GM23338 (cell line): Measurements from ENCODE around the gene PIK3C2G. TPM values are rescaled to one million over a fixed set of nuclear protein-coding genes. Genes with fewer than 3 reads are reported as not detected.
A peak's percentile ranks its signal among the peaks of the same experiment; 100 is the strongest.

ENCODE experiments used
- ATAC-seq: fragments of 200-7000 bp; cut with Tn5 transposase; 3 replicates; pipeline ENCODE4 v1.9.1; 2020
- DNase-seq: peaks from one replicate; pipeline ENCODE4 v3.0.0-alpha.2; 2015; ENCODE audit warnings: low spot score
- H2AFZ ChIP-seq: fragments of 200-600 bp; sonication (generic); 2 replicates; pipeline ENCODE4 v1.8.0; 2016; ENCODE audit warnings: antibody characterized with exemption, mild to moderate bottlenecking, moderate library complexity
- H3F3A ChIP-seq: fragments of 200-600 bp; sonication (generic); replicated peaks from 2 replicates; pipeline ENCODE4 v1.8.0; 2017; ENCODE audit warnings: antibody characterized with exemption, mixed run types, low read depth
- H3K27ac ChIP-seq: fragments of 200-600 bp; sonication (generic); 2 replicates; pipeline ENCODE4 v1.6.1; 2016; ENCODE audit warnings: low read depth
- H3K27me3 ChIP-seq: fragments of 200-600 bp; sonication (generic); 2 replicates; pipeline ENCODE4 v1.8.0; 2016; ENCODE audit warnings: mild to moderate bottlenecking, mixed run types, moderate library complexity; ENCODE audit not compliant: insufficient read depth
- H3K36me3 ChIP-seq: fragments of 200-600 bp; sonication (generic); 2 replicates; pipeline ENCODE4 v1.8.0; 2016; ENCODE audit warnings: mild to moderate bottlenecking; ENCODE audit not compliant: insufficient read depth
- H3K4me1 ChIP-seq: fragments of 200-600 bp; sonication (generic); 2 replicates; pipeline ENCODE4 v1.8.0; 2016; ENCODE audit warnings: mild to moderate bottlenecking, moderate library complexity; ENCODE audit not compliant: insufficient read depth
- H3K4me2 ChIP-seq: fragments of 200-600 bp; sonication (generic); 2 replicates; pipeline ENCODE4 v1.7.1; 2017; ENCODE audit warnings: mixed run types
- H3K4me3 ChIP-seq: fragments of 200-600 bp; sonication (generic); 2 replicates; pipeline ENCODE4 v1.6.1; 2016; ENCODE audit warnings: mixed run types
- H3K79me2 ChIP-seq: fragments of 200-600 bp; sonication (generic); replicated peaks from 2 replicates; pipeline ENCODE4 v1.8.0; 2017; ENCODE audit warnings: mild to moderate bottlenecking; ENCODE audit not compliant: insufficient read depth
- H3K9me2 ChIP-seq: fragments of 200-600 bp; sonication (generic); 2 replicates; pipeline ENCODE4 v1.8.0; 2017; ENCODE audit not compliant: insufficient read depth
- H4K20me1 ChIP-seq: fragments of 200-600 bp; sonication (generic); replicated peaks from 2 replicates; pipeline ENCODE4 v1.8.0; 2017; ENCODE audit warnings: mild to moderate bottlenecking; ENCODE audit not compliant: insufficient read depth
- H3K27ac Mint-ChIP-seq: 2 replicates; pipeline ENCODE4 v1.8.0; 2020; ENCODE audit warnings: inconsistent platforms, mild to moderate bottlenecking, moderate library complexity, mixed read lengths
- H3K27me3 Mint-ChIP-seq: 3 replicates; pipeline ENCODE4 v1.8.0; 2022; ENCODE audit warnings: low read depth, mild to moderate bottlenecking, moderate library complexity, mixed read lengths, inconsistent platforms; ENCODE audit not compliant: insufficient read depth, poor library complexity
- H3K36me3 Mint-ChIP-seq: 3 replicates; pipeline ENCODE4 v1.8.0; 2021; ENCODE audit warnings: low read depth, mild to moderate bottlenecking, inconsistent platforms, moderate library complexity, mixed read lengths
- H3K4me1 Mint-ChIP-seq: 3 replicates; pipeline ENCODE4 v1.8.0; 2020; ENCODE audit warnings: mild to moderate bottlenecking, inconsistent platforms, mixed read lengths
- H3K4me3 Mint-ChIP-seq: 3 replicates; pipeline ENCODE4 v1.8.0; 2021; ENCODE audit warnings: moderate library complexity, mild to moderate bottlenecking, inconsistent platforms, mixed read lengths
- H3K9me3 Mint-ChIP-seq: 3 replicates; pipeline ENCODE4 v1.8.0; 2020; ENCODE audit warnings: moderate library complexity, mild to moderate bottlenecking, inconsistent platforms, mixed read lengths
- CREB1 ChIP-seq: fragments of 250-450 bp; sonication (Bioruptor Pico); IDR thresholded peaks from 2 replicates; pipeline ENCODE4 v1.5.0; 2020; ENCODE audit warnings: low read depth, mild to moderate bottlenecking, moderate library complexity
- CTCF ChIP-seq, 2 experiments: fragments of 200-600 bp in 1 of 2; sonication (generic) in 1 of 2; conservative IDR thresholded peaks; 2 replicates each; pipeline versions ENCODE4 v1.5.1 to v1.6.1; 2016 to 2017; ENCODE audit warnings: antibody characterized with exemption in 2 of 2, low read depth in 2 of 2, mild to moderate bottlenecking in 2 of 2, moderate library complexity in 1 of 2
- EZH2phosphoT487 ChIP-seq: fragments of 200-600 bp; sonication (generic); IDR thresholded peaks from one replicate; pipeline ENCODE4 v1.8.1; 2018; ENCODE audit warnings: antibody characterized with exemption; ENCODE audit not compliant: unreplicated experiment
- JUNB ChIP-seq: IDR thresholded peaks from one replicate; pipeline ENCODE4 v1.6.1; 2016; ENCODE audit warnings: antibody characterized with exemption; ENCODE audit not compliant: unreplicated experiment
- NANOG ChIP-seq: IDR thresholded peaks from 2 replicates; pipeline ENCODE4 v1.6.1; 2016; ENCODE audit warnings: antibody characterized with exemption, borderline replicate concordance
- POLR2AphosphoS5 ChIP-seq: IDR thresholded peaks from 2 replicates; pipeline ENCODE4 v1.6.1; 2016; ENCODE audit warnings: antibody characterized with exemption, low read depth
- STAT1 ChIP-seq: IDR thresholded peaks from one replicate; pipeline ENCODE4 v1.6.1; 2016; ENCODE audit warnings: antibody characterized with exemption; ENCODE audit not compliant: unreplicated experiment
- ZNF114 ChIP-seq: fragments of 250-450 bp; sonication (Bioruptor Pico); IDR thresholded peaks from 2 replicates; pipeline ENCODE4 v1.5.0; 2020; ENCODE audit warnings: mild to moderate bottlenecking, moderate library complexity
- ZNF331 ChIP-seq: fragments of 250-450 bp; sonication (Bioruptor Pico); IDR thresholded peaks from 2 replicates; pipeline ENCODE4 v1.5.0; 2020; ENCODE audit warnings: low read depth, mild to moderate bottlenecking, moderate library complexity
- ZNF462 ChIP-seq: fragments of 250-450 bp; sonication (Bioruptor Pico); IDR thresholded peaks from 2 replicates; pipeline ENCODE4 v1.5.0; 2020; ENCODE audit warnings: mild to moderate bottlenecking, moderate library complexity
- polyA plus RNA-seq: library from polyadenylated mRNA; unstranded; fragments of >200 nt; fragmentation: Nextera tagmentation; extraction: Ambion mirVana; gene quantifications from 2 replicates; pipeline ENCODE4 v1.2.1, GENCODE V29; 2016
- total RNA-seq: library from RNA; depleted of rRNA; stranded (reverse); fragments of >200 nt; shearing (Covaris generic); gene quantifications from 2 replicates; pipeline ENCODE4 v1.2.3, GENCODE V29; 2014

Gene PIK3C2G
- total and polyA plus RNA-seq, 2 experiments from 2014 or later, result not detected

- Histone ChIP-seq H4K20me1 (no peaks in the 10 kb centered on the region), H3K36me3 (no peaks in the 10 kb centered on the region), H3K9me2 (0 out of 2 replicates have a peak, but pooled peaks cover 6% of the 10 kb centered on the region), H3K4me2 (no peak overlapping the region), H3K27me3 (no peaks in the 10 kb centered on the region), H3K4me3 (no peak overlapping the region), H3F3A (no peaks in the 10 kb centered on the region), H2AFZ (no peak overlapping the region), H3K27ac (no peak overlapping the region), H3K4me1 (no peaks in the 10 kb centered on the region), H3K79me2 (no peaks in the 10 kb centered on the region)
- no peaks in the 10 kb centered on the region for H3K27me3 Mint-ChIP-seq
- H3K9me3 Mint-ChIP-seq, result no peaks in the 10 kb centered on the region
- no peak overlapping the region for H3K4me3 Mint-ChIP-seq
- H3K27ac Mint-ChIP-seq, result no peak overlapping the region
- H3K36me3 Mint-ChIP-seq, result no peaks in the 10 kb centered on the region
- ATAC-seq, result peak; percentile 72
- TF ChIP-seq NANOG (no peak), POLR2AphosphoS5 (no peak), CREB1 (CRISPR knock-in tag) (no peak), EZH2phosphoT487 (no peak), CTCF (conservative IDR thresholded peaks at IDR 0.05; ENCODE audit: low read depth in 2 of 2) (peak; percentile 50 to 53), ZNF331 (CRISPR knock-in tag) (no peak)
- DNase-seq, result peak; percentile 61
- H3K4me1 Mint-ChIP-seq, result peaks cover 14% of the 10 kb centered on the region; the same call in 2 of the 3 replicates
These were observed 288.3 kb downstream of the PIK3C2G start for GRCh38 chr12:18549598-18549997.

GRCh38 chr12:18551106-18551505 is 289.8 kb downstream of the PIK3C2G start:
- no peaks in the 10 kb centered on the region for H3K9me3 Mint-ChIP-seq
- Histone ChIP-seq H3K27me3 (no peaks in the 10 kb centered on the region), H3K4me3 (no peak overlapping the region), H3K36me3 (no peaks in the 10 kb centered on the region), H4K20me1 (no peaks in the 10 kb centered on the region), H3K4me2 (no peak overlapping the region), H3K27ac (no peak overlapping the region), H3F3A (no peaks in the 10 kb centered on the region), H2AFZ (no peak overlapping the region), H3K4me1 (no peaks in the 10 kb centered on the region), H3K9me2 (0 out of 2 replicates have a peak, but pooled peaks cover 6% of the 10 kb centered on the region), H3K79me2 (no peaks in the 10 kb centered on the region)
- DNase-seq, result no peak
- H3K4me3 Mint-ChIP-seq, result no peak overlapping the region
- peaks cover 14% of the 10 kb centered on the region; the same call in 2 of the 3 replicates for H3K4me1 Mint-ChIP-seq
- no peak for ATAC-seq
- H3K36me3 Mint-ChIP-seq, result no peaks in the 10 kb centered on the region
- no peaks in the 10 kb centered on the region for H3K27me3 Mint-ChIP-seq
- no peak for TF ChIP-seq CREB1 (CRISPR knock-in tag)
- no peak for TF ChIP-seq JUNB
- TF ChIP-seq ZNF114, result no peak
- no peak overlapping the region for H3K27ac Mint-ChIP-seq

- Mint-ChIP-seq H3K36me3 (no peaks in the 10 kb centered on the region), H3K9me3 (no peaks in the 10 kb centered on the region), H3K27me3 (no peaks in the 10 kb centered on the region), H3K4me1 (peaks cover 14% of the 10 kb centered on the region; the same call in 2 of the 3 replicates), H3K4me3 (no peak overlapping the region), H3K27ac (no peak overlapping the region)
- Histone ChIP-seq H3K9me2 (0 out of 2 replicates have a peak, but pooled peaks cover 6% of the 10 kb centered on the region), H2AFZ (peak overlapping the region; percentile 77; the same call in 1 of the 2 replicates), H3K36me3 (no peaks in the 10 kb centered on the region), H3K4me2 (no peak overlapping the region), H3F3A (no peaks in the 10 kb centered on the region), H3K27me3 (no peaks in the 10 kb centered on the region), H3K4me1 (no peaks in the 10 kb centered on the region), H3K4me3 (no peak overlapping the region), H3K27ac (no peak overlapping the region), H3K79me2 (no peaks in the 10 kb centered on the region), H4K20me1 (no peaks in the 10 kb centered on the region)
- no peak for ATAC-seq
- peak; percentile 6 for DNase-seq
- TF ChIP-seq NANOG (no peak), ZNF462 (CRISPR knock-in tag) (no peak), STAT1 (no peak), EZH2phosphoT487 (no peak), POLR2AphosphoS5 (no peak)
These were observed 290.4 kb downstream of the PIK3C2G start for GRCh38 chr12:18551701-18552100.
